NCI-H2029 treated with DMSO at 0.1 percent for 48 hours (cell line): ENCODE data around the gene RAP2C.
"Not testable (repeated sequence)": the region's sequence is repeated elsewhere in the genome, so short reads cannot be mapped to it uniquely, and the experiment has no call there.

Experiments
- DNase-seq: peaks from one replicate; lab custom pipeline; 2025; lab: John Stamatoyannopoulos, UW

Gene RAP2C

GRCh38 chrX:132199941-132200340, 19.3 kb downstream of the RAP2C start:
- DNase-seq = no peak

- DNase-seq = no peak
Measured at GRCh38 chrX:132193872-132194574, 25.2 kb downstream of the RAP2C start.

- no peak for DNase-seq
Measured at GRCh38 chrX:132191938-132192337, 27.3 kb downstream of the RAP2C start.

- no peak for DNase-seq
Measured at GRCh38 chrX:132188175-132188574, 31.1 kb downstream of the RAP2C start.

GRCh38 chrX:132187451-132187850, 31.8 kb downstream of the RAP2C start:
- no peak for DNase-seq

- no peak for DNase-seq
Measured at GRCh38 chrX:132184871-132185270, 34.4 kb downstream of the RAP2C start.

GRCh38 chrX:132181364-132181763, 37.9 kb downstream of the RAP2C start:
- no peak for DNase-seq

GRCh38 chrX:132180929-132181328, 38.3 kb downstream of the RAP2C start:
- no peak for DNase-seq

GRCh38 chrX:132173647-132174046, 45.6 kb downstream of the RAP2C start:
- no peak for DNase-seq

GRCh38 chrX:132171881-132172280, 47.4 kb downstream of the RAP2C start:
- no peak for DNase-seq

GRCh38 chrX:132171478-132171877, 47.8 kb downstream of the RAP2C start:
- DNase-seq = no peak

GRCh38 chrX:132169554-132169953, 49.7 kb downstream of the RAP2C start:
- no peak for DNase-seq

- DNase-seq = no peak
Measured at GRCh38 chrX:132165651-132166050, 53.6 kb downstream of the RAP2C start.

- no peak for DNase-seq
Measured at GRCh38 chrX:132165005-132165404, 54.2 kb downstream of the RAP2C start.

GRCh38 chrX:132163094-132163493, 56.2 kb downstream of the RAP2C start:
- DNase-seq = not testable (repeated sequence)

GRCh38 chrX:132153166-132153565, 66.1 kb downstream of the RAP2C start:
- no peak for DNase-seq
